AG09319 (cell line): ENCODE results near the gene DUSP28.

Experiments
- DNase-seq: peaks from one replicate; pipeline ENCODE4 v3.0.0-alpha.2; 2010; ENCODE audit warnings: low read depth; ENCODE audit errors: extremely low read depth
- TF ChIP-seq, protein P1 (sequence below): IDR thresholded peaks from 2 replicates; pipeline ENCODE4 v1.5.1; 2011; ENCODE audit warnings: low read depth, mild to moderate bottlenecking, inconsistent platforms, low read length, moderate library complexity

DUSP28 gene

DNA sequence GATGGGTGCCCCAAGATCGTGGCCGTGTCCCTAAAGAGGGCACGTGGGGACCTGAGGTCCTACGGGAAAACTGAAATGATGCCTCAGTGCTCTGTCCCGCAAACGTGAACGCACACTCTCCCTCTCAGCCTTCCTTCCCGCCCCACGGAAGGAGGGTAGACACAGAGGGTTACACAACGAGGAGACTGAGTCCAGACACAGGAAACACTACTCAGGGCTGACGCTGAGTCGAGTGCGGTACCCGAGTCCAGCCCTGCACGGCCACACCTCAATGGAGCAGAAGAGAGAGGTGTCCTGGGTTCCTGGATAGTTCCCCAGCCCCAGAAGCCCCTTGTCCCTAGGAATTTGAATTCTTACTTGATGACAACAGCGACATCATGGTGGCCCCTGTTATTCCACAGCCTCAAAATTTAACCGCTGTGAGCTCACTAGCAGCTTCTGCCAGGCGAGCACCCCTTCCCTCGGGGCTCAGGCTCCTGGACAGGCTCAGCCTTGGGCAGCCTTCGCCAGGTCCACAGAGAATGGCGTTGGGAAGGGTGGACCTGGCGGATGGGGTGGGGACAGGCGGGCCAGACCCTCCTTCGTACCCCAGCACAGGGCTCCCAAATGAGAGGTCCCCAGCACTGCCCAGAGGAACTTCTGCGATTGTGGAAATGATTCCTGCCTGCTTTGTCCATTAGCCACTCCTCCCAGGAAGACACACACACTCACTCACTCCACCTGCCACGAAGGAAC is 7.1 kb downstream of the DUSP28 start:
- TF ChIP-seq, protein P1, sequence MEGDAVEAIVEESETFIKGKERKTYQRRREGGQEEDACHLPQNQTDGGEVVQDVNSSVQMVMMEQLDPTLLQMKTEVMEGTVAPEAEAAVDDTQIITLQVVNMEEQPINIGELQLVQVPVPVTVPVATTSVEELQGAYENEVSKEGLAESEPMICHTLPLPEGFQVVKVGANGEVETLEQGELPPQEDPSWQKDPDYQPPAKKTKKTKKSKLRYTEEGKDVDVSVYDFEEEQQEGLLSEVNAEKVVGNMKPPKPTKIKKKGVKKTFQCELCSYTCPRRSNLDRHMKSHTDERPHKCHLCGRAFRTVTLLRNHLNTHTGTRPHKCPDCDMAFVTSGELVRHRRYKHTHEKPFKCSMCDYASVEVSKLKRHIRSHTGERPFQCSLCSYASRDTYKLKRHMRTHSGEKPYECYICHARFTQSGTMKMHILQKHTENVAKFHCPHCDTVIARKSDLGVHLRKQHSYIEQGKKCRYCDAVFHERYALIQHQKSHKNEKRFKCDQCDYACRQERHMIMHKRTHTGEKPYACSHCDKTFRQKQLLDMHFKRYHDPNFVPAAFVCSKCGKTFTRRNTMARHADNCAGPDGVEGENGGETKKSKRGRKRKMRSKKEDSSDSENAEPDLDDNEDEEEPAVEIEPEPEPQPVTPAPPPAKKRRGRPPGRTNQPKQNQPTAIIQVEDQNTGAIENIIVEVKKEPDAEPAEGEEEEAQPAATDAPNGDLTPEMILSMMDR, result no peak
- no peak for DNase-seq

DNA sequence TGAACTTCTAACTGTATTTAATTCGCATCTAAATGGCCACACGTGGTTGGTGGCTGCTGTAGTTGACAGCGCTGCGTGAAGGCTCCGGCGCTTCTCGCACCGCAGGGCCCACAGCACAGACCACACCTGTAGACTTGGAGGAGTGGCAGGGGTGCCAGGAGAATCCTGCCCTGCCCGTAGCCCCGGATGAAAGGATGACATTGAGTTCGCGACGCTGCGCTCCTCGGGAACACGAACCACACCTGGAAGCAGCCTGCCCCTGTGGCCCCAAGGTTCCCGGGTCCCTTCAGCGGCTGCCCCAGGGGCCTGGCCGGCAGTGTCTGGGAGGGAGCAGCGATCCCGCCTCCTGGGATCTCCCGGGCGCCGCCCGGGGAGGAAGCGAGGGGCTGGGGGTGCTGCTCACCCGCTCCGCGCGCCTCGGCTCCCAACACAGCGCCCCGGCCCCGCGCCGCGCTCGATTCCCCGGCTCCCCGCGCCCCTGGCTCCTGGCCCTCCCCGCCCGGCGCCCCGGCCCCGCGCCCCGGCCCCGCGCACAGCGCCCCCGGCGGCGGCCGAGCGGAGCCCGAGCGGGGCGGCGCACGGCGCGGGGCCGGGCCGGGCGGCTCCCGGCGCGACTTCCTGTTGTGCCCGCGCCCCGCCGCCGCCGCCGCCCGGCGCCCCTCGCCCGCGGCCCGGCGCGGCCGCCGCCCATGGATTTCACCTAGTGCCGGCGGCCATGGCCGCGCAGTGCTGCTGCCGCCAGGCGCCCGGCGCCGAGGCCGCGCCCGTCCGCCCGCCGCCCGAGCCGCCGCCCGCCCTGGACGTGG is 7.9 kb downstream of the DUSP28 start, which contains the start of gene RNPEPL1:
Gene RNPEPL1 (plus strand): TSS at position 613 of the 806 bp plus-strand sequence. CDS start 103 bp downstream, at position 716.
- TF ChIP-seq, protein P1, result no peak
- DNase-seq, result no peak

DNA sequence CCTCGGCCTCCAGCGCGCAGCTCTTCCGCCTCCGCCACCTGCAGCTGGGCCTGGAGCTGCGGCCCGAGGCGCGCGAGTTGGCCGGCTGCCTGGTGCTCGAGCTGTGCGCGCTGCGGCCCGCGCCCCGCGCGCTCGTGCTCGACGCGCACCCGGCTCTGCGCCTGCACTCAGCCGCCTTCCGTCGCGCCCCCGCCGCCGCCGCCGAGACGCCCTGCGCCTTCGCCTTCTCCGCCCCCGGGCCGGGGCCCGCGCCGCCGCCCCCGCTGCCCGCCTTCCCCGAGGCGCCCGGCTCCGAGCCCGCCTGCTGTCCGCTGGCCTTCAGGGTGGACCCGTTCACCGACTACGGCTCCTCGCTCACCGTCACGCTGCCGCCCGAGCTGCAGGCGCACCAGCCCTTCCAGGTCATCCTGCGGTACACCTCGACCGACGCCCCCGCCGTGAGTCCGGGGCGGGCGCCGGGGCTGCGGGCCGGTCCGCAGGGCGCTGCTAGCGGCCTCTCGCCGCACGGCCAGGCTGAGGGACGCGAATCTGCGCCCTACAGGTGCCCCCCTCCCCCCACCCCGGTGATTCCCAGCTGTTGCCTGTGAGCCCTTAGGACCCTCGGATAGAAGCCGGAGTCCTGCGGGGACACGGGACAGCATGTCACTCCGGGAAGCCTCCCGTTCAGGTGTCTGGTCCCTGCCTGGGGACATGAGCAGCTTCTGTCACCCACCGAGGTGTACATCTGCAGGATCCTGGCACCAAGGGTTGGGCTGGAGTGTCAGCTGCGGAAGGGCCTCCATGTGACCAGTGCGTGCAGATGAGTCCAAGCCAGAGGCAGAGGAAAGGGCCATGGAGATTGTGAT is 8.7 kb downstream of the DUSP28 start:
- TF ChIP-seq, protein P1, result no peak
- no peak for DNase-seq

- no peak for DNase-seq
- TF ChIP-seq, protein P1, result no peak
Measured at GRCh38 chr2:240569523-240569997, 9.4 kb downstream of the DUSP28 start.

GRCh38 chr2:240569998-240570530 is 9.9 kb downstream of the DUSP28 start:
- TF ChIP-seq, protein P1, result no peak
- no peak for DNase-seq

DNA sequence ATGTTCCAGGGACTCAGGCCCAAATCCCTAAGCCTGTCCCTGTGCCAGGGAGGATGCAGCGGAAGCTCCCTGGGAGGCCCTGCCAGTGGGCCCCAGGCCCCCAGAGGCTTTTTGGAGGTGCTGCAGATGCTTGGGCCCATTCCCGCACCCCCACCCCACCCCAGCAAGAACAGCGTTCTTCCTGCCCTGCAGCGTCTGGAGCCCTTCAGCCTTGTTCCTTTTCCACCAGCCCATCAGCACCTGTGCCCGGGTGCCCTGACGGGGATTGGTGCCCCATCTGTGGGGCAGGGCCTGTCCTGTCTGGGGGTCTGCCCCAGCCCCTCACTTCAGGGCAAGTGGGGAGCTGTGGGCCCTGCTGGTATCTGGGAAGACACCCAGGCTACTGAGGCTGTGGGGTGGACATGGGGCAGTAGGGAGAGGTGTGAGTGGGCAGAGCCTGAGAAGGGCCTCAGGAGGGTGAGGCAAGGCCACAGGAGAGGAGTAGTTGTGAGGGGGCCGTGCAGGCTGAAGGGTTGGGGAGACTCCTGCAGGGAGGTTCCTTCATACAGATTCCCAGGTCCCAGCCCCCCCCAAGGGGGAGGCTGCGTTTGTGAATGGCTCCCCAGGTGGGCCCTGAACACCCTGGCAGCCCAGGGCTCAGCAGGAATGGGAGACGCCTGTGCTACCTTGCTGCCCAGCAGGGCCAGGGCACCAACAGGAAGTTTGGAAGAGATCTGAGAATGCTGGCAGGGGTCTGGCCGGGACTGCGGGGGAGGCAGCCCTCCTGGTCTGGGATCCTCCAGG is 10.6 kb downstream of the DUSP28 start:
- DNase-seq, result no peak
- TF ChIP-seq, protein P1, result no peak
